ENCODE measurements around the gene HAUS1. TPM values are rescaled to one million over a fixed set of nuclear protein-coding genes. Genes with fewer than 3 reads are reported as not detected.

Gene HAUS1
- total and polyA plus RNA-seq, 2 donors (not counting 1 experiment from before 2014, with no cell fraction given): 11.9 to 30.9 TPM

DNA sequence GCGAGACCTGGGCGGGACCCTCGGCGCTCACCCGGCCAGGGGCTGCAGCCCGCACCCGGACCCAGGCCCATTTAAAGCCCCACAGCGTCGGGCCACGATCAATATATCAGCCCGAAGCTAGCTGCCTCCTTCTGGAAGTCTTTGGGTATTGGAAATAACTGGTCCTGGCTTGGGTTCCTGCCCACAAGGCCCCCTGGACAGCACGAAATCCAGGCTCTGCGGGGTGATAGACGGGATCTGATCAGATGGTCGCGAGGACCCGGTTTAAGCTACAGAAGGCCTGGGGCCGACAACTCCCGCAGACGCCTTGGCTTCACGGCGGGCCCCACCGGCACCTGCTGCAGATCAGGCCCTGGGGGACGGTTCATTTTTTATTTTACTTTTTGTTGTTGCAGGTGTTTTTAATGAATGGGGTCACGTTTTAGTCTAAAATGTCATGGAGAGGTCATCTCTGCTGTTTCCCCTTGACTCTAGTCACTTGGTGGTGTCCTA is 31.8 kb upstream of the HAUS1 start:
- H2AFZ ChIP-seq (ENCODE audit: insufficient read depth, low read depth, low read length, poor library complexity, severe bottlenecking): peak overlapping the region; percentile 70
- no peak overlapping the region for H3K27ac Mint-ChIP-seq

DNA sequence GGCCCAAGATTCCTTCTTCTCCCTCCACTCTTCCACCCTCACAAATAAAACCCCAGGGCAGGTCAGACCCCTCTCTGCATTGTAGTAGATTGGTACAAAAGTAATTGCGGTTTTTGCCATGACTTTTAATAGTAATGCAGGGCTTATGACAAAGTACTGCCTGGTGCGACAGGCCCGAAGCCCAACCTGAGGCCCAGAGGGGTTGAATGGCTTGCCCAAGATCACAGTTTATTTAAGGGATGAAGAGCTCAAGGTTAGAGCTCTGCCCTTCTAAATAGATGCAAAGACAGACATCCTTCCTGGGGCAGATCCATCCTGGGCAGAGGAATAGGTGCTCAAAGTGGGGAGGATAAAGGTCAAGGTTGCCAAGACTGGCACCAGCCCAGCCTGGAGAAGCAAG is 31.2 kb upstream of the HAUS1 start:
- intact Hi-C loops (cut with micrococcal nuclease): loop anchor here (1.0 to 5.0 kb wide), 5 partner anchors 46 to 452 kb away; partner anchors contain the start of gene EPG5
- Mint-ChIP-seq H3K9me3 (ENCODE audit: insufficient read depth) (no peaks in the 10 kb centered on the region), H3K27me3 (peaks cover 7% of the 10 kb centered on the region), H3K27ac (no peak overlapping the region), H3K4me3 (peak overlapping the region; percentile 57), H3K4me1 (peaks cover 19% of the 10 kb centered on the region)
- no peaks in the 10 kb centered on the region for H4K20me1 ChIP-seq (ENCODE audit: control insufficient read depth, insufficient read depth, low read length, poor library complexity, severe bottlenecking)
- peaks cover 0 to 4% of the 10 kb centered on the region in 2 experiments for H3K36me3 ChIP-seq (replicated peaks in 1 of 2; ENCODE audit: control extremely low read depth in 1 of 2, control insufficient read depth in 1 of 2, extremely low read depth in 1 of 2, insufficient read depth in 2 of 2, low read length in 1 of 2)
- 97% methylated on average over 3 of the region's 3 CpGs for WGBS (ENCODE audit: insufficient coverage)
- TF ChIP-seq, protein P1, sequence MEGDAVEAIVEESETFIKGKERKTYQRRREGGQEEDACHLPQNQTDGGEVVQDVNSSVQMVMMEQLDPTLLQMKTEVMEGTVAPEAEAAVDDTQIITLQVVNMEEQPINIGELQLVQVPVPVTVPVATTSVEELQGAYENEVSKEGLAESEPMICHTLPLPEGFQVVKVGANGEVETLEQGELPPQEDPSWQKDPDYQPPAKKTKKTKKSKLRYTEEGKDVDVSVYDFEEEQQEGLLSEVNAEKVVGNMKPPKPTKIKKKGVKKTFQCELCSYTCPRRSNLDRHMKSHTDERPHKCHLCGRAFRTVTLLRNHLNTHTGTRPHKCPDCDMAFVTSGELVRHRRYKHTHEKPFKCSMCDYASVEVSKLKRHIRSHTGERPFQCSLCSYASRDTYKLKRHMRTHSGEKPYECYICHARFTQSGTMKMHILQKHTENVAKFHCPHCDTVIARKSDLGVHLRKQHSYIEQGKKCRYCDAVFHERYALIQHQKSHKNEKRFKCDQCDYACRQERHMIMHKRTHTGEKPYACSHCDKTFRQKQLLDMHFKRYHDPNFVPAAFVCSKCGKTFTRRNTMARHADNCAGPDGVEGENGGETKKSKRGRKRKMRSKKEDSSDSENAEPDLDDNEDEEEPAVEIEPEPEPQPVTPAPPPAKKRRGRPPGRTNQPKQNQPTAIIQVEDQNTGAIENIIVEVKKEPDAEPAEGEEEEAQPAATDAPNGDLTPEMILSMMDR (IDR thresholded peaks at IDR 0.05): no peak
- TF ChIP-seq EZH2 (IDR thresholded peaks at IDR 0.05; ENCODE audit: borderline replicate concordance, insufficient read depth, low read depth, low read length, poor library complexity, severe bottlenecking): no peak
- ChIA-PET CTCF (interaction anchor here (0.9 to 3.4 kb wide), 21 partner anchors 9 to 585 kb away, joined by 3 to 59 read pairs (median 5); no protein-coding TSS in a partner anchor), POLR2A (no interaction called here)
- no peak overlapping the region for H3K27ac ChIP-seq (ENCODE audit: low read length in 2 of 2)
- peaks cover 0 to 34% (median 13%) of the 10 kb centered on the region in 4 experiments for H3K27me3 ChIP-seq (replicated peaks in 1 of 4; ENCODE audit: control extremely low read depth in 1 of 4, control insufficient read depth in 3 of 4, insufficient read depth in 4 of 4, low read length in 3 of 4)
- H3K79me2 ChIP-seq (ENCODE audit: control insufficient read depth, insufficient read depth, low read length): no peaks in the 10 kb centered on the region
- H3K4me3 ChIP-seq (ENCODE audit: control extremely low read depth in 1 of 5, extremely low read depth in 1 of 5, insufficient read depth in 1 of 5, low read depth in 2 of 5, low read length in 4 of 5): no peak overlapping the region
- DNase-seq: no peak
- peaks cover 17 to 26% of the 10 kb centered on the region in 2 donors for H3K4me1 ChIP-seq (ENCODE audit: control insufficient read depth in 2 of 2, insufficient read depth in 2 of 2, low read length in 2 of 2)
- no peak overlapping the region for H3K4me2 ChIP-seq (replicated peaks; ENCODE audit: low read depth, low read length, poor library complexity, severe bottlenecking)
- peaks cover 0 to 7% (median 0%) of the 10 kb centered on the region in 3 donors for H3K9me3 ChIP-seq (ENCODE audit: control extremely low read depth in 1 of 3, control insufficient read depth in 2 of 3, insufficient read depth in 1 of 3, low read length in 2 of 3)
- no peak overlapping the region for H2AFZ ChIP-seq (ENCODE audit: insufficient read depth, low read depth, low read length, poor library complexity, severe bottlenecking)
- no peak for ATAC-seq (ENCODE audit: low read depth)
- H3K9ac ChIP-seq (ENCODE audit: low read length): no peak overlapping the region

More for the DNA sequence above, 31.8 kb upstream of the HAUS1 start:
- no peak for TF ChIP-seq EZH2 (IDR thresholded peaks at IDR 0.05; ENCODE audit: borderline replicate concordance, insufficient read depth, low read depth, low read length, poor library complexity, severe bottlenecking)
- TF ChIP-seq, protein P1 (IDR thresholded peaks at IDR 0.05): no peak
- Histone ChIP-seq H3K36me3 (replicated peaks in 1 of 2; ENCODE audit: control extremely low read depth in 1 of 2, control insufficient read depth in 1 of 2, extremely low read depth in 1 of 2, insufficient read depth in 2 of 2, low read length in 1 of 2) (no peaks in the 10 kb centered on the region), H3K79me2 (ENCODE audit: control insufficient read depth, insufficient read depth, low read length) (no peaks in the 10 kb centered on the region), H3K4me2 (replicated peaks; ENCODE audit: low read depth, low read length, poor library complexity, severe bottlenecking) (peak overlapping the region; percentile 87), H4K20me1 (ENCODE audit: control insufficient read depth, insufficient read depth, low read length, poor library complexity, severe bottlenecking) (no peaks in the 10 kb centered on the region), H3K27ac (ENCODE audit: low read length in 2 of 2) (no peak overlapping the region), H3K27me3 (replicated peaks in 1 of 4; ENCODE audit: control extremely low read depth in 1 of 4, control insufficient read depth in 3 of 4, insufficient read depth in 4 of 4, low read length in 3 of 4) (peaks cover 0 to 34% (median 13%) of the 10 kb centered on the region in 4 experiments), H3K9ac (ENCODE audit: low read length) (peak overlapping the region; percentile 64), H3K4me1 (ENCODE audit: control insufficient read depth in 2 of 2, insufficient read depth in 2 of 2, low read length in 2 of 2) (peaks cover 17 to 26% of the 10 kb centered on the region in 2 donors), H3K4me3 (ENCODE audit: control extremely low read depth in 1 of 5, extremely low read depth in 1 of 5, insufficient read depth in 1 of 5, low read depth in 2 of 5, low read length in 4 of 5) (peak overlapping the region in 4 of 5 experiments; percentile 43 to 58 (median 51)), H3K9me3 (ENCODE audit: control extremely low read depth in 1 of 3, control insufficient read depth in 2 of 3, insufficient read depth in 1 of 3, low read length in 2 of 3) (peaks cover 0 to 7% (median 0%) of the 10 kb centered on the region in 3 donors)
- H3K4me3 Mint-ChIP-seq: peak overlapping the region; percentile 57
- no peak for ATAC-seq (ENCODE audit: low read depth)
- ChIA-PET CTCF (interaction anchor here (1.0 to 3.4 kb wide), 11 partner anchors 11 to 585 kb away, joined by 3 to 59 read pairs (median 5); no protein-coding TSS in a partner anchor), POLR2A (no interaction called here)
- 6% methylated on average over 14 of the region's 25 CpGs for WGBS (ENCODE audit: insufficient coverage)
- no peak for DNase-seq
- H3K4me1 Mint-ChIP-seq: peaks cover 19% of the 10 kb centered on the region
- intact Hi-C loops (cut with micrococcal nuclease): loop anchor here (2.0 to 5.0 kb wide), 3 partner anchors 45 to 150 kb away; partner anchors contain the start of gene EPG5
- peaks cover 7% of the 10 kb centered on the region for H3K27me3 Mint-ChIP-seq
- H3K9me3 Mint-ChIP-seq (ENCODE audit: insufficient read depth): no peaks in the 10 kb centered on the region
